NCI-H1930 (cell line): Measurements from ENCODE around the gene WDR59.
"Not testable (repeated sequence)": the region's sequence is repeated elsewhere in the genome, so short reads cannot be mapped to it uniquely, and the experiment has no call there.

Experiments used
- DNase-seq, 2 experiments: peaks; one replicate each; lab custom pipeline; 2025; lab: John Stamatoyannopoulos, UW

Gene WDR59

DNA sequence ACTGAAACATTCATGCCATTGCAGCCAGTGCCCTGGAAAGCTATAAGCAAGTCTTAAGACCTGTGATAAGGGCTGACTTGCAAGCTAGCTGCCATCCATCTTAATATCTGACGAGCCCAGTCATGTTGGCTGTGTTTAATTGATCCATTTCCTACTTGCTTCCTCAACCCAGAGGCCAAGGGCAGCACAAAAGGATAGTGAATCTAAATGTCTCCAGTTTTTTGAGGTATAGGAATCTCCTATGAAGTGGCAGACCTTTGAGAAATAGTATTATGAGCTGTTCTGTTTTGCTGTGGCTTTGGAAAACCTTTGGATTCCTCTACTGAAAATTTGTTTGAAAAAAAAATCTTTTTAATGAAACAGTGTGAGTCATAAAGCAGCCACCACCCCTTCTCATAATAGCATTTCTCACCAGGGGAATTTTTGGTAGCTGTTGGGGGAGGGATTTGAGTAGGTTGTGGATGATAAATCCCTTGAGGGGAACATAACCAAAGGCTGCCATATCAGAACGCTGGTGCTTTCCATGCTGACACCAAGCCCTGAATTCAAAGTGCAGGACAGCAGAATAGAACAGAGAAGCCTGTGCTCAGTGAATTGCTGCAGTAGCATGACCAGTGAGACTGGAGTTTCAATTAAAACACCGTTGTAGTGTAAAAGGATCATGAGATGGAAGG is 26.8 kb upstream of the WDR59 start:
- DNase-seq, result no peak

DNA sequence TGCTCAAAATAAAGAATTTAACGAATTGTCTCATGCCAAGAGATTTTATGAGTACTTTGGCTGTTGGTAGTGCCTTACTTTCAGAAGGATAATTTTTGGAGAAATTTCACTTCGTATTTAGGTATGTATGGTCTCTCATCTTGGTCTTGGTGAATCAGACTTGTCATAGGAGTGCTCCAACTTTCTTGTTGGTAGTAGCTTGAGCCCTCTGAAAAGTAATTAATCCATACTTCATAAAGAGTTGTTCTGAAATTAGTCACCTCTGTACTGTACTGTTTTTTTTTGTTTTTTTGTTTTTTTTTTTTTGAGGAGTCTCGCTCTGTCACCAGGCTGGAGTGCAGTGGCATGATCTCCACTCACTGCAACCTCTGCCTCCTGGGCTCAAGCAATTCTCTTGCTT is 25.5 kb upstream of the WDR59 start:
- no peak for DNase-seq

DNA sequence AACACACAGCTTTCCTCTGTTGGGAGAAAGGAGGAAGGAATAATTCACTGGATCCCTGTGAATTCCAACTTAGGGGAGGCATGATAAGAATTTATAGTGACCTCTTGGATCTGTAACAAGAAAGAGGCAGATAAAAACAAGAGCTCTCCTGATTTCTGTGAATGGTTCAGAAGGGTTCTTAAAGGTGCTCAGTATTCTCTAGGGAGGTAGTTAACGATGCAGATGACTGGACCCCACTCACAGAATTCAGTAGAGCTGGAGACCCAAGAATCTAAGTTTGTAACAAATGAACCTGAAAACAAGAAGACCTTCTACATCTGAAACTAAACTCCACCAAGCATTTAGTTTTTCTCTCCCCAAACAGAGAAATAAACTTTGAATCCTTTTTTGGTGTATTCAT is 22.5 kb upstream of the WDR59 start:
- no peak for DNase-seq

DNA sequence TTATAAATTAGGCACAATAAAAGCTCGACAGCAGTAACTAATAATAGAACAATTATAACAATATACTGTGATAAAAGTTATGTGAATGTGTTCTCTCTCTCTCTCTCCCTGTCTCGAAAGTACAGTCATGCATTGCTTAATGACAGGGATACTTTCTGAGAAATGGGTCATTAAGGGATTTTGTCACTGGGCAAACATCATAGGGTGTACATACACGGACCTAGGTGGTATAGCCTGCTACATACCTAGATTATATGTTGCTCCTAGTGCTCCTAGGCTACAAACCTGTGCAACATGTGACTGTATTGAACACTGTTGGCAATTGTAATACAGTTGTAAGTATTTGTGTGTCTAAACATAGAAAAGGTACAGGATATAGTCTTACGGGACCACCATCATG is 20.8 kb upstream of the WDR59 start:
- no peak for DNase-seq

DNA sequence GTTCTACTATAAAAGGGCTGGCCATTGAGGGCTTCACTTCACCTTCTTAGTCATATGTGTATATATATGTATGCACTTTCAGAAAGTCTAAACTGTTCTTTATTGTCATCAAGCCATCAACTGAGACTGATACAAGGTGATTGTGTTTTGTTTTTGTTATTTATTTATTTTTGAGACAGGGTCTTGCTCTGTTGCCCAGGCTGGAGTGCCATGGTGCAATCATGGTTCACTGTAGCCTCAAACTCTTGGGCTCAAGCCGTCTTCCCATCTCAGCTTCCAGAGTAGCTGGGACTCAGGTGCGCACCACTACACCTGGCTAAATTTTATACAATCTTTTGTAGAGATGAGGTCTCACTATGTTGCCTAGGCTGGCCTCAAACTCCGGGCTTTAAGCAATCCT is 19.5 kb upstream of the WDR59 start:
- DNase-seq, result no peak

DNA sequence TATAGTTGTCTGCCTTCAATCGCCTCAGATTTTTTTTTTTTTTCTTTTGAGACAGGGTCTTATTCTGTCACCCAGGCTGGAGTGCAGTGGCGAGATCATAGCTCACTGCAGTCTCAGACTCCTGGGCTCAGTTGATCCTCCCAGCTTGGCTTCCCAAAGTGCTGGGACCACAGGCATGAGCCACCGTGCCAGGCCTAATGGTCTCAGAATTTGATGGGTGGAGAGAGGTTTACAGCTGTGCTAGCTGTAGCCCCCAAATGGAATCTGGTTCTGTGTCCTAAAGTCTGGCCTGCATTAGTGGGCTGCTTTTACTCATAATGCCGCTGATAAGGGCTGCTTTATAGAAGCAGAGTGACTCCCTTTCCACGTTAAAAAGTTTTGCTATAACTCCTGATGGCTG is 19.0 kb upstream of the WDR59 start:
- no peak for DNase-seq

DNA sequence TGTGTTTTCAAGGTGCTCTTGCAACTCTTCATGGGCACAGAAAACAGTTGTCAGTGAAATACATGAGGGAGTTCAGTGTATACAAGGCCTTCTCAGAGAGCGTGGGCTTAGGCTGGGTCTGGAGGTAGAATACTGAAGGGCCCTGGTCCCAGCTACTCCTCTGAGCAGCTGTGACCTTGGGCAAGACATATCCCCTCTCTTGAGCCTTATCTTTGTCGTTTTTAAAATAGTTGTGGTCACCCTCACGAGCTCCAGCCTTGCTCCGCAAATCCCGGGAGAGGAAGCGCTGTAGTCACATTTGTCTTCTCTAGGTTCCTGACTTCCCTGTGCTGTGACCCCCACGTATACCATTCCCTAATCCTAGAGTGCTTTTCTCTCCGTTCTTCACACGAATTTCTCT is 17.6 kb upstream of the WDR59 start:
- no peak for DNase-seq

DNA sequence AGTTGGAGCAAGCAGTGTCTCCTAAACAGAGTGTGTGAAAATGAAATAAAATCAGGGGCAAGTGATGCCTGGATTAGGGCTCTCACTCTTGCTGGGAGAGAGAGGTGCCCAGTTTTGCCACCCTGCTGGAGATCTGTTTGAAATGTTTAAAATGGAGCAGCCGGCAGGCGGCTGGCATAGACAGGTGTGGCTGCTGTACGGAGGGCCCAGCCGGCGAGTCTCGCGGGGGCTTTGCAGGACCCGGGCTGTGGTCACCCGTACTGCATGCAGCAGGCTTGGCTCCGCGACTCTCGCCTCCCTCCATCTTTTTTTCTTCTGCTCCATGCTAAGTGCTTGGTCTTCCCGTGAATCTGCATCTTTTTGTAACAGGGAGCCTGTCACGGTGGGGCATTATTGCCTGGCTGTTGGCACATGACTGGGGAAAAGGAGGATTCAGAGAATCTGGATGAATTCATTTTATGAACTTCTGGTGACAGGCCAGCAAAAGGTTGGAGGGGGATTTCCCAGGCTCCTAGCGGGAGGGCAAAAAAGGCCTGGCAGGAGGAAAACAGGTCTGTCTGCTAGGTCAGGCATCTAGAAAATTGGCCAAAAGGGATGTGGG is 15.7 kb upstream of the WDR59 start:
- DNase-seq, result no peak

DNA sequence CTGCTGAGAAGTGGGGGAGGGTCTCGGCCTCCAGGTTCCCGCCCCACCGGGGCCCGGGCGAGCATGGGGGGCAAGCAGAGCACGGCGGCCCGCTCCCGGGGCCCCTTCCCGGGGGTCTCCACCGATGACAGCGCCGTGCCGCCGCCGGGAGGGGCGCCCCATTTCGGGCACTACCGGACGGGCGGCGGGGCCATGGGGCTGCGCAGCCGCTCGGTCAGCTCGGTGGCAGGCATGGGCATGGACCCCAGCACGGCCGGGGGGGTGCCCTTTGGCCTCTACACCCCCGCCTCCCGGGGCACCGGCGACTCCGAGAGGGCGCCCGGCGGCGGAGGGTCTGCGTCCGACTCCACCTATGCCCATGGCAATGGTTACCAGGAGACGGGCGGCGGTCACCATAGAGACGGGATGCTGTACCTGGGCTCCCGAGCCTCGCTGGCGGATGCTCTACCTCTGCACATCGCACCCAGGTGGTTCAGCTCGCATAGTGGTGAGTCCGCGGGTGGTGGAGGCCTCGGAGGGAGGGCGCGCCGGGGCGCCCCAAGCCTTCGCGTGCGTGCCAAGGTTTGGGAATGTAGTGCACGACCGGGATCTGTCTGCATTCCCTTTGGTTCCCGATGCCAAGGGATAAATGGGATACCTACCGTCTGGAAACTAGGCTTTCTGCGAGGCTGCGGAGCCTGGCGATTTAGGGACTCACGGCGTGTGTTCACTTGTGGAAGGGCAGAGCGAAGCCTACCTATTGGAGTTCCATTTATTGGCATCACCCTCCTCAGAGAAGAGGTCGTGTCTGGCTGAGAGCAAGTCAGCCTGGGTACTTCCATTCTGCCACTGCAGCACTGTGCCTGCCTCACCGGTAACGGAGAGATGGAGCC is 14.9 kb upstream of the WDR59 start:
- peak in 1 of 2 experiments; percentile 31 for DNase-seq

DNA sequence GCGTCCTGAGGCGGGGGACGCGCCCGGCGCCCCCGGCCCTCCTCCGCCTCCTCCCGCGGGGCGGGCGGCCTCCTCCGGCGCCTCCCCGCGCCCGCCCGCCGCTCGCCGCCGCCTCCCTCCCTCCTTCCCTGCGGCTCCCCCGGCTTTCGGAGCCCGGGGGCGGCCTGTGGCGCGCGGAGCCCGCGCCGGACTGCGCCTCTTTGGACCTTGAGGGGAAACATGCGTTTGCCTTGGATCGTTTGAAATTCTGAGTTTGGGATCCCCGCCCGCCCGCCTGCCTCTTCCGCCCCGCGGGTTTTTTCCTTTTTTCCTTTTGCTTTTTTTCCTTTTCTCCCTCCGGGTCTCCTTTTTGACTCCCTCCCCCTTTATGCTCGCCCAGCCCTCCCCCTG is 14.3 kb upstream of the WDR59 start:
- DNase-seq, result no peak

DNA sequence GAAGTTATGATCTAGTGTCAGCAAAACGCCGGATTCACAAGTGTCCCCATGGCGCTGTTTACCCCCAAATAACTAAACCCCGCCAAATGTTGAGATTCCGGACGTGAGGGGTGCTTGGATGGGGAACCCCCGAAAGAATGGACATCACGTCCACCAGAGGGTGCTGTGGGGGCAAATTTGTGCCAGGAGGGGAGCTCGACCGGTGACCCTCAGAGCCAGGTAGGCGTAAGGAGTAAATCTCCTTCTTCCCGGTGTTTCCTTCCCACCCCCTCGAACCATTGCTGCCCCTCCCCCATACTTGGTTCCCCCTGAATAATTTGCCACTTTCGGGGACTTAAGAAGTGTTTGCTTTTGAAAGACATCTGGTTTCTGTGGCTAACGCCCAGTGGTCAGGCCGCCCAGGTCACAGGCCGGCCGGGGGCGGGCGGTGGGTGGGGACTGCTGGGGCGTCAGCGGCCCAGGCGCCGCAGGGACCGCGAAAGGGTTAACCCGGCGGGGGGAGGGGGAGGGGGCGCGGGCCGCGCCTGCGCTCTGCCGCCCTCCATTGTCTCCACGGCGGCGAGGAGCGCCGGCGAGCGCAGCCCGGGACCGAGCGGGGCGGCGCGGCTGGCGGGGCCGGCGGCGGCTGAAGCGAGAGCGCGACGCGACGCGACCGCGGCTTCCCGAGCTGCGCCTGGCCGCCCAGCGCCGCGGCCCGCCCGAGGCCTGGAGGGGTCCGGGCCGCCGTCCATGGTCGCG is 13.7 kb upstream of the WDR59 start, which contains the start of gene ZNRF1:
Gene ZNRF1 (plus strand): TSS at position 544 of the 738 bp plus-strand sequence. CDS start 648 bp downstream, outside the sequence.
- peak; percentile 34 to 60 for DNase-seq

DNA sequence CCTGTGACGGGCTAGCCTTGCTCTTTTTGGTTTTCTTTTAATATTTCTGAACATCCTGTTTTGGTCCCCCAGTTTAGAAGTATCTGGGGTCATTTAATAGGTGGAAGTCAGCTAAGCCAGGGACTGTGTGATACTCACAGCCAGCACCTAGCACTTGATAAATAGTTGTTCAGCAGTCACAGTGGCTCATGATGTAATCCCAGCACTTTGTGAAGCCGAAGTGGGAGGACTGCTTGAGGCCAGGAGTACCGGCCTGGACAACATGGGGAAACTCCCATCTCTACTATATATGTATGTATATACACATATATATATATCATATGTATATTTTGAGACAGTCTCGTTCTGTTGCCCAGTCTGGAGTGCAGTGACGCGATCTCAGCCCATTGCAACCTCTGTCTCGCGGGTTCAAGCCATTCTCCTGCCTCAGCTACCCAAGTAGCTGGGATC is 12.1 kb upstream of the WDR59 start:
- DNase-seq, result no peak

DNA sequence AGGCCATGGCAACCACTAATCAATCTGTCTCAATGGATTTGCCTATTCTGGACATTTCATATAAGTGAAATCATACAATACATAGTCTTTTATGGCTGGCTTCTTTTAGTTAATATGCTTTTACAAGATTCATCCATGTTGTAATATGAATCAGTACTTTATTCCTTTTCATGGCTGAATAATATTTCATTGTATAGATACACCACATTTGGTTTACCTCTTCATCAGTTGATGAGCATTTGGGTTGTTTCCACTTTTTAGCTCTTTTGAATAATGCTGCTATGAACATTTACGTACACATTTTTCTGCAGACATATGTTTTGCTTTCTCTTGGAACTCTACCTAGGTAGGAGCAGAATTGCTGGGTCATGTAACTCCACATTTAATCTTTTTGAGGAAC is 11.1 kb upstream of the WDR59 start:
- no peak for DNase-seq

DNA sequence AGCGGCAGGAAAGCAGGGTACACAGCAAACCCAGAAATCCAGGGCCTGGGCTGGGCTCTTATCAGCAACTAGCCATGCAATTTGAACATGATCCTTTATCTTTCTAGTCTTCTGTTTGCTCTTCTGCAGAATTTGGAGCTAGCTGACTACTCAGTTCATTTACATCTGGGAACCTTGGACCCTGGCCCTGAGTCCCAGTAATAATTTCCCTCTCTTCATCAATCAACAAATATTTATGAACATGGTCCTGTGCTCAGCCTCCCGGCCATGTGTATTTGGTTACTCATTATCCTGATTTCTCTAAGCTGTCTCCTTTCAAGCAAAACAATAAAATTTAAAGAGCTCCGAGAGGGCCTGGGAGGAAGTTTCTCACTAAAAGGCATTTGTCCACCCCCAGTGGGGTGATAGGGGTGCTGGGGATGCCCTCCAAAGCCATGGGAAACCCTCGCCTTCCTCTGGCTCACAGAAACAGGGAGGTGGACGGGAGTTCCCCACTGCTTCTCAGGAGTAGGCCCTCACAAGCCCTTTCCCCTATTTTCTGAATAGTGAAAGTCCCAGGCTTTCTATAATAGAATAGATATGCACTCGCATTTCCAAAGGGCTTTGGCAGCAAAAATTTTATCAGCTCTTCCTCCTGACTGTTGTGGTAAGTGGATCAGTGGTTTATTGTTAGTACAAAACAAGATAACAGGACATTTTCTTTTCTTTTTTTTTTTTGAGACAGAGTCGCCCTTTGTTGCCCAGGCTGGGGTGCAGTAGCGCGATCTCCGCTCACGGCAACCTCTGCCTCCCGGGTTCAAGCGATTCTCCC is 6.9 kb upstream of the WDR59 start:
- DNase-seq, result no peak

DNA sequence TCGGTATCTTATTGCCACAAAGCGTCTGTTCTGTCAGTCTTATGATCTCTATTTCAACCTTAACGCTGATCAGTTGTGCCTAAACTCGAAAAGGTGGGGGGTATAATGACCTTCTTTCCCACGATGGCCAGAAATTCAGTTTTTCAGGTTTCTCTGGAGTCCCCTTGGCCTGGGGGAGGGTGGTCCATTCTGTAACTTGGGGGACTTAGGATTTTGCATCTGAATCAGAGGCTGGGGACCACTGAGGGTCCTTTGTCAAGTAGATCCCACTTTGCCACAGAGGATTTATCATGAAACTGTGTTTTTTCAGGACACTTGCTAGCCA is 6.3 kb upstream of the WDR59 start:
- no peak for DNase-seq

DNA sequence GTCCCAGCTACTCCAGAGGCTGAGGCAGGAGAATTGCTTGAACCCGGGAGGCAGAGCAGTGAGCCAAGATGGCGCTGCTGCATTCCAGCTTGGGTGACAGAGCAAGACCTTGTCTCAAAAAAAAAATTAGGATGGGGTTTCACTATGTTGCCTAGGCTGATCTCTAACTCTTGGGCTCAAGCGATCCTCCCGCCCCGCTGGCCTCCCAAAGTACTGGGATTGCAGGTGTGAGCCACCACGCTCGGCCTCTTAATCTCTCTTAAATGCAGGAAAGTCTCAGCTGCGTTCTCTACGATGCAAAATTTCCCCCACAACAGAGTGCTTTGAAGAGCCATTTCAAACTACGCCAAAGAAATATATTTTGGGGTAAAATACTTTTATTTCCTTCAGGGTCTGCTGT is 5.9 kb upstream of the WDR59 start:
- no peak for DNase-seq

DNA sequence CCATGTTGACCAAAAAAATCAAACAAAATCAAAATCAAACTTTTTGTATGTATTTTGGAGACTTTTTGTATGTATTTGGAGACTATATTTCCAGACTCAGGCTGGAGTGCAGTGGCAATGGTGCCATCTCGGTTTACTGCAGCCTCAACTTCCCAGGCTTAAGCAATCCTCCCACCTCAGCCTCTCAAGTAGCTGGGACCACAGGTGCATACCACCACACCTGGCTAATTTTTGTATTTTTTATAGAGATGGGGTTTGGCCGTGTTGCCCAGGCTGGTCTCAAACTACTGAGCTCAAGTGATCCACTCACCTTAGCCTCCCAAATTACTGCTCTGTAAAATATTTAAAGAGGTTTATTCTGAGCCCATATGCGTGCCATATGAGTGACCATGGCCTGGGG is 4.9 kb upstream of the WDR59 start:
- not testable (repeated sequence) for DNase-seq

DNA sequence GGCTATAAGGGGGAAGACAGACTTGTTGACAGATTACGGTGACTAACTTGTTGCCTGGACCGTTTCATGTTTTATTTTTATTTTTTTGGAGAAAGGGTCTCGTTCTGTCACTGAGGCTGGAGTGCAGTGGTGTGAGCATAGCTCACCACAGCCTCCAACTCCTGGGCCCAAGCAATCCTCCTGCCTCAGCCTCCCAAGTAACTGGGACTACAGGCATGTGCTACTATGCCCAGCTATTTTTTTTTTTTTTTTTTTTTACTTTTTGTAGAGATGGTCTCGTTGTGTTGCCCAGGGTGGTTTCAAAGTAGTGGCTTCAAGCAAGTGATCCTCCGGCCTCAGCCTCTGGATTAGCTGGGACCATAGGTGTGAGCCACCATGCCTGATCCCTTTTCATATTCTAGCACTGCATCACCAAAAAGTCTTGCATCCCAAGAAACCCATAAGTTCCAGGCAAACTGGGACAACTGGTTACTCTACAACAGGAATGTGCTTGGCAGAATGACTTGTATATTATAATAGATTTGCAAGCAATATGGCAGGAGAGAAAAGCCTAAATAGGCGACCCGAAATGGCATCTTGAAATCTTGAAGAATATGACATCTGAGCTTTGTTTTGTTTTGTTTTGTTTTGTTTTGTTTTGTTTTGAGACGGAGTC is 2.2 kb upstream of the WDR59 start:
- DNase-seq, result no peak

DNA sequence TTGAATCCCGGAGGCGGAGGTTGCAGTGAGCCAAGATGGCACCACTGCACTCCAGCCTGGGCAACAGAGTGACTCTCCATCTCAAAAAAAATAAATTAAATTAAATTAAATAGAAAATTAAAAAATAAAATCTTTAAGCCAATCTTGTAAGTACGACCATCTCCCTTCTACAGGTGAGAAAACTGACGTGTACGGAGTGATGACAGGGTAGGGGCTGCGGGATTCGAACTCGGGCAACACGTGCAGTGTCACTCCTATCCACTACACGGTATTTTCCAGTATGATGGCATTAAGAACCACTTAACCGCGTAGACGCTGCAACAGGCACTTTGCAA is 762 bp downstream of the WDR59 start:
- DNase-seq, result no peak

DNA sequence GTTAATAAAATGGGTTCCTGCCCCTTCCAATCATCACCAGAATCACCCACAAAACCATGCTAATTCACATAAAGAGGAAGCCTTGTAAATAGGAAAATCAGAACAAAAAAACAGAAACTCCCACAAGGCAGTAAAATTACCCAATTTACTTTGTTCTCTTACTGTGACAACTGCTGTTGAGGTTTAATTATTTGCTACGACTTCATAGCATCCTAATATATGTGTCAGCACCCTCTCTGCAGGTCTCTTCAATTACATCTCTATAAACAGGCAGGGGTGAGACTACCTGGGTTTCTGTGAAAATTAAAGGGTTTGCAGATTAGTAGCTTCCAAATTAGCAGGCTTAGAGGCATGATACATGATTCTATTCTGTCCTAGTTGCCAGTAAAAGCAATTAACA is 2.7 kb downstream of the WDR59 start:
- no peak for DNase-seq

DNA sequence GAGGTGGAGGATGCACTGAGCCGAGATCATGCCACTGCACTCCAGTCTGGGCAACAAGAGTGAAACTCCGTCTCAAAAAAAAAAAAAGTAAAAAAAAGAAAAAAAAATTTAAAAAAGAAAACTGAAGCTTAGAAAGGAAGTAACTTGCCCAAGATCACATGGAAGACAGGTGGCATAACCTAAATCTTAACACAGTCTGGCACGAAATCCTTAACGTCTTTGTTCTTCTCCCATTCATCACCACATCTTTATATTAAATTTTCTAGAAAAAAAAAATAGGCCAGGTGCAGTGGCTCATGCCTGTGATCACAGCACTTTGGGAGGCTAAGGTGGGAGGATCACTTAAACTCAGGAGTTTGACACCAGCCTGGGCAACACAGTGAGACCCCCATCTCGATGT is 9.3 kb downstream of the WDR59 start:
- DNase-seq, result no peak
